HepG2 (cell line): ENCODE measurements around the gene MGST2. TPM values are rescaled to one million over a fixed set of nuclear protein-coding genes. Genes with fewer than 3 reads are reported as not detected.

Experiments
- ATAC-seq: fragments of 200-7000 bp; cut with Tn5 transposase; 3 replicates; pipeline ENCODE4 v1.9.1; 2020; ENCODE audit warnings: mild to moderate bottlenecking, moderate library complexity
- BruUV-seq: library from RNA; stranded (reverse); fragments of 400-500 nt; replicated peaks from 2 replicates; lab custom pipeline; 2021; lab: Mats Ljungman, UMichigan
- CTCF ChIA-PET: fragments of 300-600 bp; formaldehyde crosslinking; extraction: SDS; loops from one replicate; lab custom pipeline; 2021; ENCODE audit warnings: low total read pairs, inconsistent platforms, low intra/inter-chr PET ratio; lab: Yijun Ruan, JAX
- POLR2A ChIA-PET: fragments of 350-600 bp; sonication (Branson Sonifier 250); formaldehyde crosslinking; loops from one replicate; lab custom pipeline; 2020; ENCODE audit warnings: antibody characterized with exemption, inconsistent platforms; lab: Yijun Ruan, JAX
- DNase-seq: peaks from one replicate; pipeline ENCODE4 v3.0.0-alpha.2; 2015; ENCODE audit warnings: low spot score
- FAIRE-seq: peaks from 3 replicates; lab custom pipeline; 2011; peaks lifted over from hg19 to GRCh38; lab: Jason Lieb, UNC
- H2AFZ ChIP-seq: one replicate; pipeline ENCODE4 v1.6.1; 2011; ENCODE audit warnings: low read length, inconsistent platforms
- H3K27ac ChIP-seq: fragments of 300-600 bp; 3 replicates; pipeline ENCODE4 v1.8.0; 2011; ENCODE audit warnings: mixed run types, mild to moderate bottlenecking, mixed read lengths, low read length, inconsistent platforms; ENCODE audit not compliant: insufficient read depth; ENCODE audit errors: extremely low read length
- H3K27me3 ChIP-seq, 2 experiments: fragments of 200-600 bp in 1 of 2; 2 replicates in 1 of 2; 3 replicates in 1 of 2; pipeline versions ENCODE4 v1.6.0 to v1.8.0; 2011; ENCODE audit warnings: low read length in 2 of 2, mild to moderate bottlenecking in 2 of 2, moderate library complexity in 2 of 2, inconsistent platforms in 1 of 2; ENCODE audit not compliant: insufficient read depth in 2 of 2, control insufficient read depth in 1 of 2
- H3K36me3 ChIP-seq, 2 experiments: fragments of 200-600 bp in 1 of 2; replicated peaks in 1 of 2; 2 replicates in 1 of 2; 3 replicates in 1 of 2; pipeline versions ENCODE4 v1.5.1 to v1.8.0; 2011; ENCODE audit warnings: low read length in 2 of 2, inconsistent platforms in 1 of 2; ENCODE audit not compliant: insufficient read depth in 2 of 2, control insufficient read depth in 1 of 2
- H3K4me1 ChIP-seq: 2 replicates; pipeline ENCODE4 v1.5.1; 2012; ENCODE audit warnings: low read length, inconsistent platforms; ENCODE audit not compliant: insufficient read depth
- H3K4me2 ChIP-seq: 2 replicates; pipeline ENCODE4 v1.6.0; 2011; ENCODE audit warnings: low read depth, low read length, inconsistent platforms
- H3K4me3 ChIP-seq, 3 experiments: fragments of 200-600 bp in 1 of 3; sonication (generic), shearing (Covaris generic) in 1 of 3; replicated peaks in 1 of 3; 2 replicates each; pipeline ENCODE4 v1.5.1; 2011 to 2016; ENCODE audit warnings: low read length in 3 of 3, inconsistent platforms in 2 of 3, low read depth in 2 of 3, mild to moderate bottlenecking in 2 of 3, control low read depth in 1 of 3, mixed read lengths in 1 of 3; ENCODE audit not compliant: insufficient read depth in 1 of 3
- H3K79me2 ChIP-seq: one replicate; pipeline ENCODE4 v1.6.1; 2011; ENCODE audit warnings: low read length, inconsistent platforms; ENCODE audit not compliant: insufficient read depth
- H3K9ac ChIP-seq: 2 replicates; pipeline ENCODE4 v1.6.0; 2011; ENCODE audit warnings: mild to moderate bottlenecking, low read depth, low read length, inconsistent platforms; ENCODE audit not compliant: insufficient read depth
- H3K9me3 ChIP-seq: 2 replicates; pipeline ENCODE4 v1.5.1; 2012; ENCODE audit warnings: mild to moderate bottlenecking, low read length
- H4K20me1 ChIP-seq: 2 replicates; pipeline ENCODE4 v1.6.0; 2011; ENCODE audit warnings: inconsistent platforms, mild to moderate bottlenecking, low read length, moderate library complexity; ENCODE audit not compliant: insufficient read depth
- HMG20A ChIP-seq: IDR thresholded peaks from 2 replicates; pipeline ENCODE4 v1.6.1; 2016; ENCODE audit warnings: borderline replicate concordance
- NFIC ChIP-seq: IDR thresholded peaks from 2 replicates; pipeline ENCODE4 v1.6.1; 2012; ENCODE audit warnings: mild to moderate bottlenecking, low read length, inconsistent platforms
- SUZ12 ChIP-seq: fragments of 150-350 bp; IDR thresholded peaks from 2 replicates; pipeline ENCODE4 v1.6.1; 2014; ENCODE audit warnings: low read depth, low read length
- ZKSCAN1 ChIP-seq: fragments of 150-350 bp; IDR thresholded peaks from 2 replicates; pipeline ENCODE4 v1.6.1; 2014; ENCODE audit warnings: low read length
- ZNF251 ChIP-seq: sonication (generic); formaldehyde crosslinking; IDR thresholded peaks from 2 replicates; pipeline ENCODE4 v1.9.0; 2021; ENCODE audit warnings: mild to moderate bottlenecking, missing genetic modification reagents
- ZNF296 ChIP-seq: sonication (generic); formaldehyde crosslinking; conservative IDR thresholded peaks from 2 replicates; pipeline ENCODE4 v1.5.0; 2020; ENCODE audit warnings: mild to moderate bottlenecking, missing genetic modification reagents
- ZNF660 ChIP-seq: sonication (generic); formaldehyde crosslinking; IDR thresholded peaks from 2 replicates; pipeline ENCODE4 v1.5.1; 2020; ENCODE audit warnings: mild to moderate bottlenecking, low read depth, missing genetic modification reagents, borderline replicate concordance
- WGBS: methylation state at CpG from one replicate; pipeline ENCODE4 v1.1.6; 2017; ENCODE audit warnings: low lambda C conversion rate; 5-methylcytosine and 5-hydroxymethylcytosine counted together
- in situ Hi-C: cut with HindIII; loops from 2 replicates; pipeline ENCODE4 v1.10.0; 2017; ENCODE audit warnings: low pct_unique_long_range_greater_than_20kb; ENCODE audit not compliant: extremely low pct_ligation_motif_present
- intact Hi-C: fragments of 100-400 bp; cut with micrococcal nuclease; formaldehyde crosslinking; loops from one replicate; pipeline ENCODE4 v1.10.0; 2022; ENCODE audit not compliant: unreplicated experiment
- polyA plus RNA-seq, 8 experiments: library from polyadenylated mRNA; depleted of rRNA in 3 of 8; stranded (reverse) in 7 of 8; unstranded in 1 of 8; fragments of >200 nt; fragmentation: Illumina TruSeq in 4 of 8; extraction: Trizol in 4 of 8; gene quantifications; 2 replicates each; pipeline versions ENCODE4 v1.2.1 to v1.2.3, GENCODE V29; 2011 to 2016; ENCODE audit warnings: low read depth in 4 of 8, missing spikeins in 1 of 8, mixed read lengths in 1 of 8; ENCODE audit not compliant: insufficient read depth in 1 of 8
- total RNA-seq, 5 experiments: library from RNA; depleted of rRNA; stranded (reverse); fragments of >200 nt; fragmentation: Illumina TruSeq; extraction: Trizol; gene quantifications; 2 replicates each; pipeline ENCODE4 v1.2.3, GENCODE V29; 2016; ENCODE audit warnings: low read depth in 1 of 5
- TF ChIP-seq, protein P1 (sequence below): sonication (generic); formaldehyde crosslinking; IDR thresholded peaks from 2 replicates; pipeline ENCODE4 v1.4.0; 2020; ENCODE audit warnings: missing genetic modification reagents; ENCODE audit errors: not compliant biosample characterization
- TF ChIP-seq, protein P2 (sequence below): sonication (generic); formaldehyde crosslinking; IDR thresholded peaks from 2 replicates; pipeline ENCODE4 v1.8.0; 2022; ENCODE audit warnings: low read depth, missing genetic modification reagents

MGST2 gene
- total and polyA plus RNA-seq, 2 of the 13 experiments (the other 11 are each of a cell fraction or from before 2014, with no cell fraction given), result 205 to 416 TPM

DNA sequence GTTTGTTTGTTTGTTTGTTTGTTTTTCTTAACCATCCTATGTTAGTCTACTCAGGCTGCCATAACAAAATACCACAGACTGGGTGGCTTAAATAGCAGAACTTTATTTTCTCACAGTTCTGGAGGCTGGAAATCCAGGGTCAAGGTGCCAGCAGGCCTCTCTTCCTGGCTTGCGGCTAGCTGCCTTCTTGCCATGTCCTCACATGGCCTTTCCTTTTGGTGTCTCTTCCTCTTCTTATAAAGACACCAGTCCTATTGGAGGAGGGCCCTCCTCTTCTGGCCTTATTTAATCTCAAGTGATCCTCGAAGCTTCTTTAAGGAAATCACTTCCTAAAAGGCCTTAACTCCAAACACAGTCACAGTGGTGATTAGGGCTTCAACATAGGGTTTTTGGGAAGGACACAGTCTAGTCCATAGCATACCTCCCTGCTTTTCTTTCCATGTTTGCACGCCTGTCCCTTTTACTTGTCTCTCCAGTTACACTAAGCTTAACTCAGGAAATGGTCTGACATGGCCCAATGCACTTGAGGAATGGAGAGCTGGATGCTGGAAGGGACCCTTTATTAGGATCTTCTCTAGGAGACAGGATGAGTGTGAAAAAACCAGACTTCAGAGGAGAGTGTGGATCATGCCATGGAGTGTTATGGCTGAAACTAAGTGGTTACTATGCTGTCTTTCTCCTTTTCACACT lies 36.0 kb upstream of the MGST2 start (continued):
- no peak for TF ChIP-seq ZNF251 (CRISPR knock-in tag)

DNA sequence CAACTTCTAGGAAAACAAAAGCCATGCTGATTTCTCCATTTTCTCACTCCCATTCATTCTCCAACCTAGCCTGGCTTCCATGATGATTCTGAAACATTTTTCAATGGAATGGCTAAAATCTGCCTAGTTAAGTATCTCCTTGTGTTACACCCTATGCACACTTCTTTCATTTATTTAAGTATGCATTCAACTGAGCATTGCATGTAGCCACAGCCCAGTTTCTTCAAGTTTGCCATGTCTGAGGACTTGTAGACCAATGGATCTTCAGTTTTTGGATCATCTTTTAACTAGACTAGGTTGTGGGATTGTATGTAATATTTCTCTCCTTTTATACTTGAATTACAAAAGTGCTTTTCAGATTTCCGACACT lies 35.5 kb upstream of the MGST2 start:
- in situ Hi-C loops (no loop called here), intact Hi-C loops (no loop called here)
- POLR2A ChIA-PET, result no interaction called here
- 94% methylated on average over 1 of the region's 1 CpG for WGBS
- no peak overlapping the region for H3K27ac ChIP-seq
- no peak for TF ChIP-seq SUZ12
- TF ChIP-seq, protein P1, sequence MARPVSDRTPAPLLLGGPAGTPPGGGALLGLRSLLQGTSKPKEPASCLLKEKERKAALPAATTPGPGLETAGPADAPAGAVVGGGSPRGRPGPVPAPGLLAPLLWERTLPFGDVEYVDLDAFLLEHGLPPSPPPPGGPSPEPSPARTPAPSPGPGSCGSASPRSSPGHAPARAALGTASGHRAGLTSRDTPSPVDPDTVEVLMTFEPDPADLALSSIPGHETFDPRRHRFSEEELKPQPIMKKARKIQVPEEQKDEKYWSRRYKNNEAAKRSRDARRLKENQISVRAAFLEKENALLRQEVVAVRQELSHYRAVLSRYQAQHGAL (CRISPR knock-in tag), result no peak
- no peak for TF ChIP-seq ZKSCAN1
- TF ChIP-seq, protein P2, sequence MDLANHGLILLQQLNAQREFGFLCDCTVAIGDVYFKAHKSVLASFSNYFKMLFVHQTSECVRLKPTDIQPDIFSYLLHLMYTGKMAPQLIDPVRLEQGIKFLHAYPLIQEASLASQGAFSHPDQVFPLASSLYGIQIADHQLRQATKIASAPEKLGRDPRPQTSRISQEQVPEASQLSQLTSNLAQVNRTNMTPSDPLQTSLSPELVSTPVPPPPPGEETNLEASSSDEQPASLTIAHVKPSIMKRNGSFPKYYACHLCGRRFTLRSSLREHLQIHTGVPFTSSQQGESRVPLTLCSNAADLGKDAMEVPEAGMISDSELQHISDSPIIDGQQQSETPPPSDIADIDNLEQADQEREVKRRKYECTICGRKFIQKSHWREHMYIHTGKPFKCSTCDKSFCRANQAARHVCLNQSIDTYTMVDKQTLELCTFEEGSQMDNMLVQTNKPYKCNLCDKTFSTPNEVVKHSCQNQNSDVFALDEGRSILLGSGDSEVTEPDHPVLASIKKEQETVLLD (CRISPR knock-in tag), result no peak
- TF ChIP-seq NFIC, result no peak
- TF ChIP-seq ZNF660 (CRISPR knock-in tag), result no peak
- TF ChIP-seq HMG20A, result no peak
- no peak for TF ChIP-seq ZNF296 (CRISPR knock-in tag)
- no peaks in the 10 kb centered on the region for H4K20me1 ChIP-seq
- no peak overlapping the region for H3K4me3 ChIP-seq
- H3K36me3 ChIP-seq, result no peaks in the 10 kb centered on the region
- no peak overlapping the region for H3K9ac ChIP-seq
- DNase-seq (no peak), FAIRE-seq (no peak), ATAC-seq (no peak)
- peaks cover 0 to under 1% of the 10 kb centered on the region in 2 experiments; a peak in 1 of 5 replicates for H3K27me3 ChIP-seq
- H3K9me3 ChIP-seq, result no peaks in the 10 kb centered on the region
- H3K4me2 ChIP-seq, result no peak overlapping the region
- CTCF ChIA-PET, result no interaction called here
- peaks cover 52% of the 10 kb centered on the region for H3K4me1 ChIP-seq
- H3K79me2 ChIP-seq, result no peaks in the 10 kb centered on the region
- no peak overlapping the region for H2AFZ ChIP-seq
- BruUV-seq, result no TSS peak
